Choroid plexus epithelial cell (primary cell): ENCODE measurements around the gene BRAF.
"Not testable (repeated sequence)": the region's sequence is repeated elsewhere in the genome, so short reads cannot be mapped to it uniquely, and the experiment has no call there.

Source experiments
- DNase-seq: peaks from one replicate; pipeline ENCODE4 v3.0.0-alpha.2; 2010; ENCODE audit warnings: low read depth
- H3K4me3 ChIP-seq: 2 replicates; pipeline ENCODE4 v1.5.1; 2011; ENCODE audit warnings: low read depth, mild to moderate bottlenecking, control low read depth, low read length, moderate library complexity
- TF ChIP-seq, protein P1 (sequence below): conservative IDR thresholded peaks from 2 replicates; pipeline ENCODE4 v1.5.1; 2011; ENCODE audit warnings: low read depth, mild to moderate bottlenecking, control low read depth, inconsistent platforms, low read length, moderate library complexity

BRAF gene

DNA sequence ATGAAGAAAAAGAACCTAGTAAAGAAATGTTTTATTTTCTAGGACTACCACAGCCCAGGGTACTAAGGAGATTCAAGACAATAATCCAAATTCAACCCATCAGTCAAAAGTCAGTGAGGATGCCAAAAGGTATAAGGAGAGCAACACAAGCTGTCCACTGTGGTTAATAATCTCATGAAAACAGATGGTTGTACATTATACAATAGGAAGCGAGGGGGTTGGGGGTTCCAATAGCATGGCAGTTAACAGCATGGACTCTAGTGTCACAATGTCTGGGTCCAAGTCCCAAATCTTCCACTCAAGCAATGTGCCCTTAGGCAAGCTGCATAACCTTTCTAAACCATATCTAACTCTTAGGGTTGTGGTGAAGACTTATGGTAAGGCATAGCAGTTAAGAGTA is 35.1 kb downstream of the BRAF start:
- TF ChIP-seq, protein P1, sequence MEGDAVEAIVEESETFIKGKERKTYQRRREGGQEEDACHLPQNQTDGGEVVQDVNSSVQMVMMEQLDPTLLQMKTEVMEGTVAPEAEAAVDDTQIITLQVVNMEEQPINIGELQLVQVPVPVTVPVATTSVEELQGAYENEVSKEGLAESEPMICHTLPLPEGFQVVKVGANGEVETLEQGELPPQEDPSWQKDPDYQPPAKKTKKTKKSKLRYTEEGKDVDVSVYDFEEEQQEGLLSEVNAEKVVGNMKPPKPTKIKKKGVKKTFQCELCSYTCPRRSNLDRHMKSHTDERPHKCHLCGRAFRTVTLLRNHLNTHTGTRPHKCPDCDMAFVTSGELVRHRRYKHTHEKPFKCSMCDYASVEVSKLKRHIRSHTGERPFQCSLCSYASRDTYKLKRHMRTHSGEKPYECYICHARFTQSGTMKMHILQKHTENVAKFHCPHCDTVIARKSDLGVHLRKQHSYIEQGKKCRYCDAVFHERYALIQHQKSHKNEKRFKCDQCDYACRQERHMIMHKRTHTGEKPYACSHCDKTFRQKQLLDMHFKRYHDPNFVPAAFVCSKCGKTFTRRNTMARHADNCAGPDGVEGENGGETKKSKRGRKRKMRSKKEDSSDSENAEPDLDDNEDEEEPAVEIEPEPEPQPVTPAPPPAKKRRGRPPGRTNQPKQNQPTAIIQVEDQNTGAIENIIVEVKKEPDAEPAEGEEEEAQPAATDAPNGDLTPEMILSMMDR: no peak
- H3K4me3 ChIP-seq: no peak overlapping the region
- DNase-seq: no peak

DNA sequence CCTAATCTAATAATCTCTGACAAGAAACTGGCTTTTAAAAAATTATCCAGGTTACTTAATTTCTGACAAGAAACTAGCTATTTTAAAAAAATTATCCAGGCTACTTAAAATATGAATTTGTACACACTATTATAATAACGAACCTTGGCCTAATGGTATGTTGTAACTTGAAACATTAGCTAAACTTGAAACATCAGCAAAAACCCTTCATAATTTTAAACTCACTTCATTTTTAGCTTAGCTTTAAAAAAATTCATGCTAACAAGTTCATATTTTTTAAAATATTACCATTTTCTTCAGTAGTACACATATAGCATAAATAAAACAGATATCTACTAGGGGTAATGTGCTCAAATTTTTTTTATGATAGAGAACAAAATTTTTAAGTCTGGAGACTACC is 35.6 kb downstream of the BRAF start:
- H3K4me3 ChIP-seq: no peak overlapping the region
- no peak for DNase-seq
- TF ChIP-seq, protein P1: no peak

DNA sequence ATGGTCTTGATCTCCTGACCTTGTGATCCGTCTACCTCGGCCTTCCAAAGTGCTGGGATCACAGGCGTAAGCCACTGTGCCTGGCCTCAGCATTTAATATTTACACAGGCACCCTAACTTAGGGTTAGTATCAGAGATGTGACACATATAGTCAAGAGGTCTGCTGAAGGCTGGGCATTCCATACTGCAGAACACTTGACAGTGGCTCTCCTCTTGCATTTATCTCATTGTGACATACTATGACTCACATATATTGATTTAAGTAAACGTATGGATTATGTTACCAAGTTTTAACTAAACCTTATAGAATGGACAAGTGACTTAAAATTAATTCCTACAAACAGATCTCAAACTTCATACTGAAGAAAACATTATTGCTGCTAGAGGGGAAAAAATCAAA is 36.6 kb downstream of the BRAF start:
- no peak for DNase-seq
- TF ChIP-seq, protein P1: no peak
- H3K4me3 ChIP-seq: no peak overlapping the region

DNA sequence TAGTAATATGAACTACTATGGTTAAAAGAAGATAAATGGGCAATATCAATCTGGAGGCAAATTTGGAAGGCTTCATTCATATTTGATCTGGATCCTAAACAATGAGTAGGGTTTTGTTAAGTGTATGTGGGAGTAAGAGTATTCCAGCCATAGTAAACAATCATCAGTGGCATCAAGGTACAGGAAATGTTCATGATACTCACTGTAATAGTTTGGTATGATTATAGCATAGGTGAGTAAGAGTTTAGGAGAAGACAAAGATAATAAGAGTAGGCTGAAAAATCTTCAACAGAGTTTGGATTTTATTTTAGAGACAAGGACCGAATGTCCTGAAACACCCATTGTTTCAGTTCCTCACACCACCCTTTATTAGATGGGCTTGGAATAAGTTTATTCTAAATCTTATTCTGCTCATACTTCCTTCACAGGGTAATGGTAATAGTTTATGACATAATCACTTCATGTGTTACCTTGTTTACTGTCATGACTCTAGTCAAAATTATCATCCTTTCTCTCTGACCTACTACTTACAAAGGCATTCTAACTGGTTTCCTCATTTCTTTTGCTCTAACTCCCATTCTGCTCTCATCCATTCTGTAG is 38.9 kb downstream of the BRAF start:
- no peak for DNase-seq
- H3K4me3 ChIP-seq: no peak overlapping the region
- TF ChIP-seq, protein P1: no peak

DNA sequence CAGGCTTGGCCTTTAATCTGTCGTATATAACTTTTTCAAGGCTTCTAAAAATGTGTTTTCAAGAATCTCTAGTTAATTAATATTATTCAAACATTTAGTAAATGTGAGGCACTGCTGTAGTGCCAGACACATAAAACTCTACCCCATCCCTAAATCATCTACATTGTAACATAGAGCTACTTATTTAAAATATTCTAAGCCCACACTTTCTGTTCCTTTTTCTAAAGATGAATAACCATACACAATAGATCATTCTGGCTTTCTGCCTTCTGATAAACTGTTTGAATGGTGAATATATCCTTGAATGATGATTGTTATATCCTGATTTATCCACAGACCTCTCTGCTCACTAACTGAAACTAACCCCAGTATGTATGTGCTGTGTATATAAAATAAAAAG is 41.4 kb downstream of the BRAF start:
- H3K4me3 ChIP-seq: no peak overlapping the region
- TF ChIP-seq, protein P1: no peak
- no peak for DNase-seq

DNA sequence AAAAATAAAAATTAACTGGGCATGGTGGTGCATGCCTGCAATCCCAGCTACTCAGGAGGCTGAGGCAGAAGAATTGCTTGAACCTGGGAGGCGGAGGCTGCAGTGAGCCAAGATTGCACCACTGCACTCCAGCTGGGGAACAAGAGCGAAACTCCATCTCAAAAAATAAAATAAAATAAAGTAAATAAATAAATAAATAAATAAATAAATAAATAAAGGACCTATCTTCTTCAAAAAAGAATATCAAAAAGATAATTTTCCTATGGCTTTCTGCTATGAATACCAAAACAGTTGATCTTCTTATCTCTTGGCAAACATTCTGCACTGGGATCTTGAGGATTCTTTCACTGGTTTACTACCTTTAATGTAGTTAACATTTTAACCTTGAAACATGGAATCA is 41.9 kb downstream of the BRAF start:
- not testable (repeated sequence) for H3K4me3 ChIP-seq, DNase-seq

DNA sequence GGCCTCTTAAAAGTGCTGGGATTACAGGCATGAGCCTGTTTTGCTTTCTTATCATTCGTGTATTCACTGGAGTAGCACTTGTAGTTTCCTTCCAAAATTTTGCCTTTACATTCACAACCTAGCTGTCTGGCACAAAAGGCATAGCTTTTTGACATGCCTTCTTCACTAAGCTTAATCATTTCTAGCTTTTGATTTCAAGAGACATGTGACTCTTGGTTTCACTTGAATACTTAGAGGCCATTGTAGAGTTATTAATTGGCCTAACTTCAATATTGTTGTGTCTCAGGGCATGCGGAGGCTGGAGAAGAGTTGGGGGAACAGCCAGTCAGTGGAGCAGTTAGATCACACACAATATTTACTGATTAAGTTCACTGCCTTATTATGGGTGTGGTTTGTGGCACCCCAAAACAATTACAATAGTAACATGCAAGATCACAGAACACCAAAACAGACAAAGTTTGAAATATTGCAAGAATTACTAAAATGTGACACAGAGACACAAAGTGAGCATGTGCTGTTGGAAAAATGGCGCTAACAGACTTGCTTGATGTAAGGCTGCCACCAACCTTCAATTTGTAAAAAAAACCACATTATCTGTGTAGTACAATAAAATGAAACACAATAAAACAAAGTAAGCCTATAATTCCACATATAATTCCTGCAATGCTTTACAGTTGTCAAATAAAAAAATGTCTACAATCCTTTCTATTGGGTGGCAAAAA is 43.1 kb downstream of the BRAF start:
- TF ChIP-seq, protein P1: no peak
- no peak overlapping the region for H3K4me3 ChIP-seq
- no peak for DNase-seq
